GM20000 (cell line): ENCODE results near the gene EDA.
"Not testable (repeated sequence)": the region's sequence is repeated elsewhere in the genome, so short reads cannot be mapped to it uniquely, and the experiment has no call there.

Source experiments
- DNase-seq: peaks from one replicate; pipeline ENCODE4 v3.0.0; 2012; ENCODE audit warnings: low spot score
- CTCF ChIP-seq: IDR thresholded peaks from 2 replicates; pipeline ENCODE4 v1.5.1; 2012; ENCODE audit warnings: mild to moderate bottlenecking, control low read depth; ENCODE audit errors: extremely low read depth, missing control alignments

Gene EDA

DNA sequence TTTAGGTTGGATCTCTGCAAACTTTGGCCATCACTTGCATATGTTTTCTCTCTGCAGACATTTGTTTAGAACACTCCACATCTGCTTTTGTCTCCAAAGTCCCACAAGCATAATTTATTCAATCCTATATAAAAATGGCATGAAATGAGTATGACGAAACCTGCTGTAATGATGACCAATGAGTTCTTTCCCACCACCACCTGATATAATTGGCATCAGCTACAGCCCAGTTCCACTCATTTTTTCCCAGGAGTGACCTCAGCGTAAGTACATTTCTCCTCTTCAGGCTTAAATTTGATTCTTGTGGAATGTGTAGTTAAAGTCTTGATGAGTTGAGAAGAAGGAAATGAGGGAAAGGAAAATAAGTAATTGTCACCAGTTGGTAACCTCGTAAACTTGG is 228.7 kb downstream of the EDA start:
- DNase-seq, result no peak
- no peak for TF ChIP-seq CTCF

DNA sequence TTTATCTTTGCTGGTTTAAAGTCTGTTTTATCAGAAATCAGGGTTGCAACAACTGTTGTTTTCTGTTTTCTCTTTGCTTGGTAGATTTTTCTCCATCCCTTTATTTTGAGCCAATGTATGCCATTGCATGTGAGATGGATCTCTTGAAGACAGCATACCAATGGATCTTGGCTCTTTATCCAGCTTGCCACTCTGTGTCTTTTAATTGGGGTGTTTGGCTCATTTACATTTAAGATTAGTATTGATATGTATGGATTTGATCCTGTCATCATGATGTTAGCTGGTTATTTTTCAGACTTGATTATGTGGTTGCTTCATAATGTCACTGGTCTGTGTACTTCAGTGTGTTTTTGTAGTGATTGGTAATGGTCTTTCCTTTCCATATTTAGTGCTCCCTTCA is 244.1 kb downstream of the EDA start:
- DNase-seq, result not testable (repeated sequence)

DNA sequence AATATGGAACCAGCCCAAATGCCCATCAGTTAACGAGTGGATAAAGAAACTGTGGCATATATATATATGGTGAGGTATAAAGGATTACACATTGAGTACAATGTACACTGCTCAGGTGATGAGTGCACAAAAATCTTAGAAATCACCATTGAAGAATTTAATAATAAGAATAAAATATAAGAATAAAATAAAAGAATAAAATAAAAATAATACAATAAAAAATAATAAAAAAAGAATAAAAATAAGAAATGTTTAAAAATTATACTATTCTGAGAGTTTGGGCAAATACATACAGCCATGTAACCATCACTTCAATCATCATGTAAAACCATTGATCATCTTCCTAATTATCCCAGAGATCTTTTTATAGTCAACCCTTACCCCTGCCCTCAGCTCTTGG is 260.3 kb downstream of the EDA start:
- TF ChIP-seq CTCF, result no peak
- DNase-seq, result no peak

DNA sequence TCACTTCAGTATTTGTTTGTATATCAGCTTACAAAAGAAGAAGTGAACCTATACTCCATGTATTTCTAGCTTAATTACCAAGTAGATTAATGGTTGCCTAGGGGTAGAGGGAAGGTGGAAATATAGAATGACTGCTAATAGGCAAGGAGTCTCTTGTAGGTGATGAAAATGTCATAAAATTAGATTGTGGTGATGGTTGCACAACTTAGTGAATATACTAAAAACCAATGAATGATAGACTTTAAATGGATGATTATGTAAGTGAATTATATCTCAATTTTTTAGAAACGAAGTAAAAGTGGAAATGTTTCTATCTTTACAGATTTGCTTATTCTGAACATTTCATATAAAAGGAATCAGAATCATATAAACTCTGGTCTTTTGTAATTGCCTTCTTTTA is 268.3 kb downstream of the EDA start:
- no peak for TF ChIP-seq CTCF
- DNase-seq, result no peak

GRCh38 chrX:69896046-69896445 is 280.1 kb downstream of the EDA start:
- TF ChIP-seq CTCF, result no peak
- no peak for DNase-seq

DNA sequence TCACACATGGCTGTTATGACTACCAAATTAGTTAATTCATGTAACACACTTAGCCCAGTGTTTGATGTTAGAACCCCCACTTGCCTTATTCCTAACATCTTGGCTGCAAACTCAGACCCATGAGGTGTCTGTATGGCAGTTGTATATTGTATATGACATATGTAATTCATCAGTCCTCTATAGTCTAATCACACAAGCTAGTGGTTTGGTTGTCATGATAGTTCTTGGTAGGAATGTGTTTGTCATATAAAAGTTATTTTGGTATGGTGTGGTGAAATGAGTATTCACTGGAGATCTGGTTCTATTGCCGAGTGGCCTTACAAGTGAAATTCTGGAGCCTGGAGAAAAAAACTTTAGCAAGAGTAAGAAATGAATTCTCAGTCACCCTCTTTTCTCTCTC is 284.6 kb downstream of the EDA start:
- TF ChIP-seq CTCF, result no peak
- no peak for DNase-seq

DNA sequence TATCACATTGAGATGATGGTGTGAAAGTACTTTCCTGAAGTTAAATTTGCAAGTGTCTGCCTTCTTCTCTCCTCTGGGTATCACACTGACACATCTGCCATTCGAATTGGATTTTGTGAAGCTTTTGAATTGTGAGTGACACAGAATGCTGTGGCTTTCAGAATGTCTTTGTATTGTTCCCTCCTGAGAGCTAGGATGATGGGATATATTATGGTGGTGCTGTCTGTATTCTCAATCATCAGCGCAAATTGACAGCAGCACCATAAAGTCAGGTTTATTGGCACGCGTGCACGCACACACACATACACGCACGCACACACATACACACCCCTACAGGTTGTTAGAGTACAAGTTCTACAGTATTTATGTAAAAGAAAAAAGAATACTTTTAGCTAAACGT is 290.5 kb downstream of the EDA start:
- DNase-seq, result no peak
- TF ChIP-seq CTCF, result no peak

- no peak for DNase-seq
- no peak for TF ChIP-seq CTCF
Measured at GRCh38 chrX:69914781-69915180, 298.9 kb downstream of the EDA start.
